Frontal cortex (tissue), 4 donors: ENCODE data around the gene SLC17A3. TPM values are rescaled to one million over a fixed set of nuclear protein-coding genes. Genes with fewer than 3 reads are reported as not detected.

Experiments
- DNase-seq, 2 donors: peaks; one replicate each; pipeline ENCODE4 v3.0.0; 2012; ENCODE audit warnings: low spot score in 2 of 2
- FAIRE-seq: peaks from 2 replicates; lab custom pipeline; 2012; peaks lifted over from hg19 to GRCh38; lab: Jason Lieb, UNC
- total RNA-seq: library from RNA; depleted of rRNA; stranded (reverse); fragments of >200 nt; gene quantifications from one replicate; pipeline ENCODE4 v1.2.3, GENCODE V29; 2014
- donor health status: control.
- donor health status: control.
- donor health status: control.

The SLC17A3 gene
- total RNA-seq, 1 donor from 2014 or later: not detected

DNA sequence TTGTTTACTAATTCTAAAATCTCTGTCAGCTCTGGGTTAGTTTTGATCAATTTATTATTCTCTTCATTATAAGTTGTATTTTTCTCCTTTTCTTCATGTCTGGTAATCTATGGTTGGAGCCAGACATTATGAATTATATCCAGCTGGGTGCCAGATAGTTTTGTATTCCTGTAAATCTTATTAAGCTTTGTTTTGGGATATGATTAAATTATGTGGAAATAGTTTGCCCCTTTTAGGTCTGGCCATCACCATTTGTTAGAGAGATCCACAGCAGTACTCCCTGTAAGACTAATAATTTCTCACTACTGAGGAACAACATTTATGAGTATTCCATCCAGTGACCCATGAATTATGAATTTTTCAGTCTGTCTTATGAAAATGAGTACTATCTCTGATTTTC lies 21.3 kb downstream of the SLC17A3 start:
- FAIRE-seq (no peak), DNase-seq (no peak)

DNA sequence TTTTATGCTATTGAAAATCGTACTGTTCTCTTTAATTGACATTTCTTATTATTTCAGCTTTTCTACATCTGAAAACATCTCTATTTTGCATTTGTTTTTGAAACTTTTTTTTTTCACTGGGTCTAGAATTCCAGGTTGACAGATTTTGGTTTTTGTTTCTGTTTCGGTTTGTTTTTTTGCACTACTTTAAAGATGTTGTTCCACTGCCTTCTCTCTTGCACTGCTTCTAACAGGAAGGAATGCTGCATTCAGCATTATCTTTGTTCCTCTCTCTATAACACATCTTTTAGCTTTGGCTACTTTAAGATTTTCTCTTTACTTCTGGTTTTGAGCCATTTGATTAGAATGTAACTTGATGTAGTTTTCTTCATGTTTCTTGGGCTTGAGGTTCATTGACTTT lies 22.1 kb downstream of the SLC17A3 start:
- FAIRE-seq (no peak), DNase-seq (no peak)

DNA sequence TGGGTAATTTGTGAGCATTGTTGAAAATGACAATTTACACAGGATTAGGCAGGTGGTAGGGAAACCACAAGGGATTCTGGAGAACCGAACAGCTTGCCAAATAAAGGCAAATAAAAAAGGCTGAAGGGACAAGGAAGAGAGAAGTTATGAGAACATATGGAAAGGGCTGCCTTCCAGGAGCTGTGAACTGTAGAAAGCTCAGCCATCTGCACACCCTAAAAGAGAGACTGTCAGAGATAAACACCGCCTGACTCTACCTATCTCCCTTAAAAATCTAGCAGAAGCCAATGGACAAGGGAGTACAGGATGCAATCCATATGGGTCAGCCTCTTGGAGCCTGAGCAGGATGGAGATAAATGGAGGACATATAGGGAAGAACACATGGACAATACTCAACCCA lies 29.5 kb downstream of the SLC17A3 start:
- DNase-seq: no peak
- no peak for FAIRE-seq

DNA sequence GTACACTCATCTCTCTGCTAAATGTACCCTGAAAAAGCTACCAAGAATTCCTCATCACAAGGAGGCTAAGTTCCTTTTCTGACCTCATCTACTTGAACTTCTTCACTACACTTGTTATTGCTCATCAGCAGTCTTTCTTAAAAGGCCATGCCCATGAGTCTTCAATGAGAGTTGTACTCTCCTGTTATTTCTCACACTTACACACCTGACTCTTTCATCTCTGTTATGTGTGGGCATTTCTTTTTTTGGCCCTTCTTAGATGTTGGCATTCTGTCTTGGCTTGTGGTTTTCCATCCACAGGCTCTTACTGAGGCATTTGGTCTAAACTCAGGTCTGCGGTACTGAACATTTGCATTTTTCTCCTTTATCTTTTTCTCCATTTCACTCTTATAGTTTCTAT lies 31.5 kb downstream of the SLC17A3 start:
- no peak for DNase-seq

DNA sequence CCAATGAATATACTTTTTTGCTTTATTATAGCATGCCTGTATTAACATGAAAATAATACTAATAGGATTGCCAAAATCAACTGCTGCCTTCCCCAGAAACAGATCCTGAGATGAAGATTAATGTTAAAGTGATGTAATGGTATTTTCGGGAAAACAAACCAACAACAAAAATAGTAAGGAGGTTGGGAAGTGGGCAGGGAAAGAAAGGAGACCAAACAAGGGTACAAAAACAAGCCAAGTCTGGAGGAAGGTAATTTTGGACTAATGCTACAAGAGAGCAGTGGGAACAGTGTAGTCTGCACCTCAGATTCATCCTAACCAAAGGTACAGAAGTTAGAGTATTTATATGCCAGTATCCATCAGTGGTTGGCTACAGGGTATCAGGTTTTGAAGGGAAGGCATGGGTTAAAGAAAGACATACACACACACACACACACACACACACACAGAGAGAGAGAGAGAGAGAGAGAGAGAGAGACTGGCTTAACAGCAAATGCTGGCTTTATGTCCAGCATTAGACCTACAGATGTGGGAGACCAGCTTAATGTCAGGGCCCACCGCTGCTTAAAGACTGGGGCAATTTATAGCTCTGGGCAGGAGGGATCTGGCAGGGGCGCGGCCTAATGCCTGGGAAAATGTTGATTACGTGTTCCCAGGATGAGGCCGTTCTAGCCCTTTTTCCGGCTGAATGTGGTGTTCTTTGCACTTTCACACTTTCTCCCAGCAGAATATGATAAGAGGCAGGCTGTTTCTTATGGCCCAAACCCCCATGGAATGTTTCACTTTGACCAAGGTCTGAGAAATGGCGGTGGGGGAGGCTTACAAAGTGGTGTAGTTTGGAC lies 38.4 kb downstream of the SLC17A3 start:
- DNase-seq (no peak), FAIRE-seq (no peak)

More for the DNA sequence above, 31.5 kb downstream of the SLC17A3 start:
- no peak for FAIRE-seq

DNA sequence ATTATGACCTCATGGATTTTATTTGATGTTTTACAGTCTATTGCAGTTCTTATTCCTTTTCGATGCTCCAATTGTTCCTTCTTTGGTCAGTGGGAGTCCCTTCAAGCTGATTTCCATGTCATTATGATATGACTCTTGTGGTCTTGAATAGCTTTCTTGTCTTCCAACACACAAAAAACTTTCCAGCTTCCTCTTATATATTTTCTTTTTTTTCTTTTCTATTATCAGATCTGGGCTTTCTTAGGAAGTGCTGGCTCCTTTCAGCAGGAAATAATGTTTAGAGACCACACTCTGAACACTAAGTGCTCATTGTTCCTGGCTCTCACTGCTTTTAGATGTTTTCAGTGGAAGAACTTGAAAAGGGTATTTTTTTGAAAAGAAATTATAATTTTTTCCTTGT lies 39.1 kb downstream of the SLC17A3 start:
- DNase-seq: no peak
- FAIRE-seq: no peak

DNA sequence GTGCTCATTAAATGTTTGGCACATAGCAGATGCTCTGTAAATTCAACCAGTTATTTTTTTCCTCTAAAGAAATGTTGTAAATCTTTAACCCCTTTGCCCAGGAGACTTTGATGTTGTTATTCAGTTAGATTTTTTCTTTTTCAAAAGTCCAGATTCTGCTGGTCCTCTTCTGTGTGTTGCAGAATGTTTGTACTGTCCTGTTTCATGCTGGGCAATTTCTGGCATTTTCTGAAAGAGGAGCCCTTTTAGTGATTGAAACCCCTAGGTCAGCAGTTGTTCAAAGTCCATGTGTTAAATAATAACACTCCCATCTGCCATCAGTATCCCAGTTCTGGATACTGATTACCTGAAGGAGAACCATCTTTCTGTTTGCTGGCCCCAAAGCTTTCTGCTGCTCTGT lies 40.9 kb downstream of the SLC17A3 start:
- FAIRE-seq: no peak
- no peak for DNase-seq

DNA sequence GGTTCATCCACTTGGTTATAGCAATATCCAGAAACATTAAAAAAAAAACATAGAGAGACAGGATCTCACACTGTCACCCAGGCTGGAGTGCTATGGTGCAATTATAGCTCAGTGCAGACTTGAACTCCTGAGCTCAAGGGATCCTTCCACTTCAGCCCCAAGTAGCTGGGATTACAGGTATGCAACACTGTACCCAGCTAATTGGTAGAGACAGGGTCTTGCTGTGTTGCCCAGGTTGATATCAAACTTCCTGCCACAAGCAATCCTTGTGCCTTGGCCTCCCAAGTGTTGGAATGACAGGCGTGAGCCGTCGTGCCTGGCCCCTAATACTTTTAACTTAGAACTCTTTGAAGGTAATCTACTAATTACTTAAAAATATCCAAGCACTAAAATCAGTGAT lies 41.4 kb downstream of the SLC17A3 start:
- DNase-seq (no peak), FAIRE-seq (no peak)

DNA sequence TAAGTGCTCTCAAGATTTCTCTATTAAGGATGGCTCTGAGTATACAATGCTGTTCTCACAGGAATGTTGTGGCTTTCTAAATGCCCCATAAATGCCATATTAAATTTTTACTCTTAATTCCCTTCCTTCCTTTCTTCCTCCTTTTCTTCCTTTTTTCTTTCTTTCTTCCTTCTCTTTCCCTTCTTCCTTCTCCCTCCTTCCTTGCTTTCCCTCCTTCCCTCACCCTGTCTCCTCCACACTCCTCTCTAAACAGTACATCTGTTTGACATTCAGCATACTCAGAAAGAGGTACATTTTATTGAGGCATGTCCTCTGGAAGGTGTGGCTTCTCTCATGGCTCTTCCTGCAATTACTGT lies 41.8 kb downstream of the SLC17A3 start:
- DNase-seq (no peak), FAIRE-seq (no peak)

DNA sequence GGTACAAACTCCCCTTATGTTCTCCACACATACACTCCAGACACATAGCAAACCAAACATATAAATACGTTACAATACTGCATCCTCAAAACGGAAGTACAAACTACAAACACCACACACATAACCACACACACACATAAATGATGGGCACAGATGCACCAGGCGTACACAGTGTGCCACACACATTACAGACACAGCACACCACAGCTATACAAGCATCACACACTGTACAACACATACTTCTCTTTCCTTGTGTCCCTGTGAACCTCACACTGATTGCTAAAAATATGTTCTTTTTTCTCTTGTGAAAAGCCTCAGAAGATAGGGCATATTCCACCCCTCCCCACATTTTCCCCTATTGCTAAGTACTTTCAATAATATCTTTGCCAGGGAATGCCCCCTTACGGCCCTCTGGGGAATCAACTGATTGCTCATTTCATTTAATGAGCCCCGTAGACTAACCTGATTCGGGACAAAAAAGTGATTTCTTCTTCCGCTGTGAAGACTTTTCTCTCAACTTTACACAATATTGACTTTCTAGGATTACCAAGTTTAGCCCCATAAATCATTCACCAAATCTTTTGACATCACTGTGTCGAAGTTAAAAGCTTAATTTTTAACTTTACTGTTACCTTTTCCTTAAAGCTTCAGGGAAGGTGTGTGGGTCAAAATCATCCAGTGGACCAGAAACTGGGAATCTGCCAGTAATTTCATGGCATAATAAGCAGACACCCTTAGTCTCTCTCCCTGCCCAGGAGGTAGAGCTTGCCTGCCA lies 42.3 kb downstream of the SLC17A3 start, which contains the start of gene SLC17A1:
SLC17A1 (minus strand) TSS at position 521 of the 775 bp plus-strand sequence. CDS start 1,495 bp downstream, outside the sequence.
- no peak for FAIRE-seq

DNA sequence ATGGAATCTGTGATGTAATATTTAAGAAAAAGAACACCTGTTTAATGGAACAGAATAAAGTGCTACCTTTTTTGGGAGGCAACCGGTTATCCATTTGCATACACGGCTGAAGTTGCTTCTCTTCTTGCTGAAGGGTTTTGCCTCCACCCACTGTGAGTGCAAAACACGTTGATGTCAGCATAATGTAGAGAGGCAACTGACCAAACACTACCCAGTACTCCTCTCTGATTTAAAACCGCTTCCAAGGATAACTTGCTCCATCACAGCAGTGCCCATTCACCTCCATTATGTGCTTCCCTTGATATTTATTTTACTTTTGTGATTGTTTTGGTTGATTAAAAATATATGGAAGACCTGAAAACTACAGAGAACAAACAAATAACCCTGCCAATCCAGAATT lies 43.6 kb downstream of the SLC17A3 start:
- DNase-seq: no peak
- no peak for FAIRE-seq

More for the DNA sequence above, 42.3 kb downstream of the SLC17A3 start, which contains the start of gene SLC17A1:
- DNase-seq: no peak

DNA sequence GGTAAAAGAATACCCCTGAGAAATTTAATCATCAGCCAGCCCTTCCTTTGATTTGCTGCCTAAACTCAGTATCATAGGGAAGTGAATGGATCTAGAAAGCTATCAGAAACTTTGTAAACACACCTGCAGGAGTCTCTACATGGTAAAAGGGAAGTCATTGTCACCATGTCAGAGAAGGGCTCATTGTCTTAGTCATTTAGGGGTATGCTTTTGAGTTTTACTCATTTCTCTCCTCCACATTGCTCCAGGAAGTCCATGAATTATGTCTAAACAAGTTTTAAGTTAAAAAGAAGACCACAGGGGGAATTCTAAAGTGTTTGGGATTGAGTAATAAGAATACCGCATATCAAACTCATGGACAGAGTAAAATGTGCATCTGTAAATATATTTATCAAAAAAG lies 44.7 kb downstream of the SLC17A3 start:
- FAIRE-seq: no peak

DNA sequence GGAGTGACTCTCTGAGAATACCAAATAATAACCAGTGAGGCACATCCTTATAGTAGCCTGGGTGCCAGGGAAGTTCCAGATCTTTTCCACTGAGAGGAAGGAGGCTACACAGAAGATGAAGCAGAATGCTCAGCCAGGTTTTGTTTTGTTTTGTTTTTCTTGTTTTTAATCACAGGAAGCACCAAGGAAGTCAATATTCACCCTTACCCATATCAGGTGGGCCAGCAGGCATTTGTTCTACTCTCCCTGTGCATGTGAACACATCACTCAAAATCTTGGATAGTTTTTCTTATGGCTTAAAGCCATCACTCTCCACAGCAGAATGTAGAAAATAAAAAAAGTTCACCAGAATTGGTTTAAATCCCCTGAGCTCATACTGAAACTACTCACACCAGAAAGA lies 52.7 kb downstream of the SLC17A3 start:
- FAIRE-seq: no peak
- DNase-seq: no peak

More for the DNA sequence above, 44.7 kb downstream of the SLC17A3 start:
- no peak for DNase-seq

DNA sequence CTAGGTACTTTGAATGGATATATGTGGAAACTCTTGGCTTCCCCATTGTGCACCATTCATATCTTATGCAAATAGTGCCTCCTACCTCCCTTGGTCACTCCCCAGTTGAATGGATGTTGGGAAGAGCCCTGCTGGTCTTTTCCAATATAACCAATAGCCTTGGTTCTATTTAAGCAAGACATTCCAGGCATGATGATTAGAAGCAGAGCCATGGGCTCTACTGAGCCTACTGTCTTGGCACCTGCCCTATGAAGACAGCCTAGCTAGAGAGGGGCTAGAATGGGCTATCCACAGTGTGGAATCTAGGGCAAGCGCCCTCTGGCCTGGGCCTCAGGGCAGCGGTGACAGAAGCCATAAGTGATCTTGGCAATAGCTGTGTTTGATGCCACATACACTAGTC lies 57.8 kb downstream of the SLC17A3 start:
- no peak for DNase-seq
- no peak for FAIRE-seq

DNA sequence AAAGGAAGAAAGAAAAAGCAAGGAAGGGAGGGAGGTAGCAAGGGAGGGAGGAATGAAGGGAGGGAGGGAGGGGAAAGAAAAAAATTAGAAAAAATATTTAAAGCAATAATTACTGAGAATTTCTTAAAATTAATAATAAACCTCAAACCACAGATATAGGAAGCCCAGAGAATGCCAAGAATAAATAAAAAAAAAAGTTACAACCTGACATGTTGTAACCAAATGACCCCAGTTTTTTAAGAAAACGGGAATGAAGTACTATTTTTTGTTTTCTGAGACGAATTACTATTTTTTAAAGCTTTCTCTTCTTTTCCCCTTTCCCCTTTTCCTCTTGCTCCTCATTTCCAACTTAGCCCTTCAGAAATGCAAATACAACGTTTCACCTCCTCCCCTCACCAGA lies 58.8 kb downstream of the SLC17A3 start:
- no peak for DNase-seq
- FAIRE-seq: no peak

DNA sequence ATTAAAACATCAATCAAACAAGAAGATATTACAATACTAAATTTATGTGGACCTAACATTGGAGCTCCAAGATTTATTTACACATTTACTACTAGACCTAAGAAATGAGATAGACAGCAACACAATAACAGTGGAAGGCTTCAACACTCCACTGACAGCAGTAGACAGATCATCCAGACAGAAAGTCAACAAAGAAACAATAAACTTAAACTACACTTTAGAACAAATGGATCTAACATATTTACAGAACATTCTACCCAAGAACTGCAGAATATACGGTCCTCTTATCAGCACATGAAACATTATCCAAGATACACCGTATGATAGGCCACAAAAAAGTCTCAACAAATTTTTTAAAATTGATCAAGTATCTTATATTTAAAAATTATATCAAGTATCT lies 69.2 kb downstream of the SLC17A3 start:
- DNase-seq (no peak), FAIRE-seq (no peak)

DNA sequence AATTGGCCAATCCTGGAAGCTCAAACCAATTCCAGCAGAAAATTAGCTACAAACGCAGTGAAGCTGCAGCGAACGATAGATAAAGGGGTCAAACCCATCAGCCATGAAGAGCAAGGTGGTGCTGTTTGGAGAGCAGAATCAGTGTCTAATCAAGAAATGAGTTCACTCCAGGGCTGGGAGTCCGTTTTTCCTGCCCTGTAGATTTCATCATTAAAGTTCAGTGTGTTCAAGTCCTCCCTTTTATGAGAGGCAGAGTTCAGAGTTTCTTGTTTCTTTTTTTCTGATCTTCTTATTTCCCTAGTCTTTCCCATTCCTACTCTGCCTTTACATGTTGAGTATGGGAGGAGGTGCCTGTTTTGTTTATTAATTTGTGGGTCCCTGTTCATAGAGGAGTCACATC lies 72.6 kb downstream of the SLC17A3 start:
- DNase-seq: no peak

More for the DNA sequence above, 72.6 kb downstream of the SLC17A3 start:
- FAIRE-seq: no peak
